ENCODE data around the gene SETDB2. TPM values are rescaled to one million over a fixed set of nuclear protein-coding genes. Genes with fewer than 3 reads are reported as not detected.

Gene SETDB2
- total and polyA plus RNA-seq, 2 of the 13 experiments (the other 11 are each of a cell fraction or from before 2014, with no cell fraction given), result 8.1 to 8.7 TPM

- peak; percentile 46; the same call in 1 of the 2 replicates for TF ChIP-seq HNF1A (IDR thresholded peaks at IDR 0.05; ENCODE audit: low read depth)
- TF ChIP-seq HNF1A (CRISPR knock-in tag; IDR thresholded peaks at IDR 0.05; ENCODE audit: borderline replicate concordance), result peak; percentile 70; the same call in 1 of the 2 replicates
- TF ChIP-seq DPF2 (CRISPR knock-in tag; IDR thresholded peaks at IDR 0.05; ENCODE audit: borderline replicate concordance, low read depth), result no peak
- no peak for TF ChIP-seq SMARCE1 (IDR thresholded peaks at IDR 0.05; ENCODE audit: borderline replicate concordance)
- TF ChIP-seq MXD4 (CRISPR knock-in tag; IDR thresholded peaks at IDR 0.05), result peak; percentile 18; the same call in 1 of the 2 replicates
- TF ChIP-seq ZNF232 (CRISPR knock-in tag; IDR thresholded peaks at IDR 0.05; ENCODE audit: borderline replicate concordance), result no peak
- peak; percentile 21; the same call in 1 of the 2 replicates for TF ChIP-seq ZZZ3 (CRISPR knock-in tag; IDR thresholded peaks at IDR 0.05; ENCODE audit: borderline replicate concordance)
- 0 out of 2 replicates have a peak, but pooled peaks have one; percentile 68 for TF ChIP-seq SMAD3 (CRISPR knock-in tag; IDR thresholded peaks at IDR 0.05)
- peak; percentile 37; the same call in 1 of the 2 replicates for TF ChIP-seq JUN (CRISPR knock-in tag; IDR thresholded peaks at IDR 0.05)
- TF ChIP-seq DRAP1 (CRISPR knock-in tag; IDR thresholded peaks at IDR 0.05), result peak; percentile 94
- TF ChIP-seq ZBTB33 (CRISPR knock-in tag; IDR thresholded peaks at IDR 0.05), result no peak
- no peak; the same call in 1 of the 2 replicates for TF ChIP-seq ZSCAN9 (CRISPR knock-in tag; IDR thresholded peaks at IDR 0.05; ENCODE audit: borderline replicate concordance)
- no peak for TF ChIP-seq HOXD1 (CRISPR knock-in tag; IDR thresholded peaks at IDR 0.05)
- peak; percentile 73 to 79 for TF ChIP-seq HMGXB4 (CRISPR knock-in tag; IDR thresholded peaks at IDR 0.05; ENCODE audit: borderline replicate concordance in 1 of 2, low read depth in 1 of 2)
- peak; percentile 93; the same call in 1 of the 2 replicates for TF ChIP-seq ZFP91 (CRISPR knock-in tag; IDR thresholded peaks at IDR 0.05; ENCODE audit: borderline replicate concordance)
- TF ChIP-seq AGO2 (optimal IDR thresholded peaks at IDR 0.05; ENCODE audit: low read depth, low read length), result peak; percentile 73
Measured at GRCh38 chr13:49443704-49444523, at the start of gene SETDB2, which contains the start of gene CAB39L (continued).
